GM23338 (cell line): Measurements from ENCODE around the gene TNS1. TPM values are rescaled to one million over a fixed set of nuclear protein-coding genes. Genes with fewer than 3 reads are reported as not detected.

ENCODE experiments used
- ATAC-seq: fragments of 200-7000 bp; cut with Tn5 transposase; 3 replicates; pipeline ENCODE4 v1.9.1; 2020
- DNase-seq: peaks from one replicate; pipeline ENCODE4 v3.0.0-alpha.2; 2015; ENCODE audit warnings: low spot score
- H2AFZ ChIP-seq: fragments of 200-600 bp; sonication (generic); 2 replicates; pipeline ENCODE4 v1.8.0; 2016; ENCODE audit warnings: antibody characterized with exemption, mild to moderate bottlenecking, moderate library complexity
- H3F3A ChIP-seq: fragments of 200-600 bp; sonication (generic); replicated peaks from 2 replicates; pipeline ENCODE4 v1.8.0; 2017; ENCODE audit warnings: antibody characterized with exemption, mixed run types, low read depth
- H3K27ac ChIP-seq: fragments of 200-600 bp; sonication (generic); 2 replicates; pipeline ENCODE4 v1.6.1; 2016; ENCODE audit warnings: low read depth
- H3K27me3 ChIP-seq: fragments of 200-600 bp; sonication (generic); 2 replicates; pipeline ENCODE4 v1.8.0; 2016; ENCODE audit warnings: mild to moderate bottlenecking, mixed run types, moderate library complexity; ENCODE audit not compliant: insufficient read depth
- H3K36me3 ChIP-seq: fragments of 200-600 bp; sonication (generic); 2 replicates; pipeline ENCODE4 v1.8.0; 2016; ENCODE audit warnings: mild to moderate bottlenecking; ENCODE audit not compliant: insufficient read depth
- H3K4me1 ChIP-seq: fragments of 200-600 bp; sonication (generic); 2 replicates; pipeline ENCODE4 v1.8.0; 2016; ENCODE audit warnings: mild to moderate bottlenecking, moderate library complexity; ENCODE audit not compliant: insufficient read depth
- H3K4me2 ChIP-seq: fragments of 200-600 bp; sonication (generic); 2 replicates; pipeline ENCODE4 v1.7.1; 2017; ENCODE audit warnings: mixed run types
- H3K4me3 ChIP-seq: fragments of 200-600 bp; sonication (generic); 2 replicates; pipeline ENCODE4 v1.6.1; 2016; ENCODE audit warnings: mixed run types
- H3K79me2 ChIP-seq: fragments of 200-600 bp; sonication (generic); replicated peaks from 2 replicates; pipeline ENCODE4 v1.8.0; 2017; ENCODE audit warnings: mild to moderate bottlenecking; ENCODE audit not compliant: insufficient read depth
- H3K9me2 ChIP-seq: fragments of 200-600 bp; sonication (generic); 2 replicates; pipeline ENCODE4 v1.8.0; 2017; ENCODE audit not compliant: insufficient read depth
- H4K20me1 ChIP-seq: fragments of 200-600 bp; sonication (generic); replicated peaks from 2 replicates; pipeline ENCODE4 v1.8.0; 2017; ENCODE audit warnings: mild to moderate bottlenecking; ENCODE audit not compliant: insufficient read depth
- H3K27ac Mint-ChIP-seq: 2 replicates; pipeline ENCODE4 v1.8.0; 2020; ENCODE audit warnings: inconsistent platforms, mild to moderate bottlenecking, moderate library complexity, mixed read lengths
- H3K27me3 Mint-ChIP-seq: 3 replicates; pipeline ENCODE4 v1.8.0; 2022; ENCODE audit warnings: low read depth, mild to moderate bottlenecking, moderate library complexity, mixed read lengths, inconsistent platforms; ENCODE audit not compliant: insufficient read depth, poor library complexity
- H3K36me3 Mint-ChIP-seq: 3 replicates; pipeline ENCODE4 v1.8.0; 2021; ENCODE audit warnings: low read depth, mild to moderate bottlenecking, inconsistent platforms, moderate library complexity, mixed read lengths
- H3K4me1 Mint-ChIP-seq: 3 replicates; pipeline ENCODE4 v1.8.0; 2020; ENCODE audit warnings: mild to moderate bottlenecking, inconsistent platforms, mixed read lengths
- H3K4me3 Mint-ChIP-seq: 3 replicates; pipeline ENCODE4 v1.8.0; 2021; ENCODE audit warnings: moderate library complexity, mild to moderate bottlenecking, inconsistent platforms, mixed read lengths
- H3K9me3 Mint-ChIP-seq: 3 replicates; pipeline ENCODE4 v1.8.0; 2020; ENCODE audit warnings: moderate library complexity, mild to moderate bottlenecking, inconsistent platforms, mixed read lengths
- CREB1 ChIP-seq: fragments of 250-450 bp; sonication (Bioruptor Pico); IDR thresholded peaks from 2 replicates; pipeline ENCODE4 v1.5.0; 2020; ENCODE audit warnings: low read depth, mild to moderate bottlenecking, moderate library complexity
- ETS1 ChIP-seq: IDR thresholded peaks from 2 replicates; pipeline ENCODE4 v1.6.1; 2016; ENCODE audit warnings: antibody characterized with exemption
- POLR2AphosphoS5 ChIP-seq: IDR thresholded peaks from 2 replicates; pipeline ENCODE4 v1.6.1; 2016; ENCODE audit warnings: antibody characterized with exemption, low read depth
- STAT1 ChIP-seq: IDR thresholded peaks from one replicate; pipeline ENCODE4 v1.6.1; 2016; ENCODE audit warnings: antibody characterized with exemption; ENCODE audit not compliant: unreplicated experiment
- ZNF331 ChIP-seq: fragments of 250-450 bp; sonication (Bioruptor Pico); IDR thresholded peaks from 2 replicates; pipeline ENCODE4 v1.5.0; 2020; ENCODE audit warnings: low read depth, mild to moderate bottlenecking, moderate library complexity
- ZNF462 ChIP-seq: fragments of 250-450 bp; sonication (Bioruptor Pico); IDR thresholded peaks from 2 replicates; pipeline ENCODE4 v1.5.0; 2020; ENCODE audit warnings: mild to moderate bottlenecking, moderate library complexity
- polyA plus RNA-seq: library from polyadenylated mRNA; unstranded; fragments of >200 nt; fragmentation: Nextera tagmentation; extraction: Ambion mirVana; gene quantifications from 2 replicates; pipeline ENCODE4 v1.2.1, GENCODE V29; 2016
- total RNA-seq: library from RNA; depleted of rRNA; stranded (reverse); fragments of >200 nt; shearing (Covaris generic); gene quantifications from 2 replicates; pipeline ENCODE4 v1.2.3, GENCODE V29; 2014

Gene TNS1
- total and polyA plus RNA-seq, 2 experiments from 2014 or later: 2.0 to 7.4 TPM

- no peaks in the 10 kb centered on the region for H3K79me2 ChIP-seq
- peak overlapping the region; percentile 96 for H3K4me3 ChIP-seq
- Mint-ChIP-seq H3K4me1 (peaks cover 15% of the 10 kb centered on the region; the same call in 2 of the 3 replicates), H3K27me3 (peaks cover 7% of the 10 kb centered on the region), H3K36me3 (peaks cover 5% of the 10 kb centered on the region; the same call in 2 of the 3 replicates), H3K4me3 (no peak overlapping the region; the same call in 1 of the 3 replicates), H3K27ac (no peak overlapping the region), H3K9me3 (peaks cover 2% of the 10 kb centered on the region; the same call in 1 of the 3 replicates)
- H4K20me1 ChIP-seq: no peaks in the 10 kb centered on the region; the same call in none of the 2 replicates
- H3F3A ChIP-seq: no peaks in the 10 kb centered on the region
- ATAC-seq (peak; percentile 90), DNase-seq (peak; percentile 86)
- H2AFZ ChIP-seq: peak overlapping the region; percentile 95
- H3K4me2 ChIP-seq: peak overlapping the region; percentile 93
- TF ChIP-seq CREB1: no peak
- TF ChIP-seq STAT1: no peak
- no peak for TF ChIP-seq ZNF331 (CRISPR knock-in tag)
- no peak for TF ChIP-seq ZNF462 (CRISPR knock-in tag)
- peak; percentile 19; the same call in 1 of the 2 replicates for TF ChIP-seq POLR2AphosphoS5
- no peak for TF ChIP-seq ETS1
- peaks cover 20% of the 10 kb centered on the region for H3K27me3 ChIP-seq
- H3K36me3 ChIP-seq: no peaks in the 10 kb centered on the region
- H3K4me1 ChIP-seq: peaks cover 15% of the 10 kb centered on the region
- no peaks in the 10 kb centered on the region for H3K9me2 ChIP-seq
- H3K27ac ChIP-seq: no peak overlapping the region
These were observed 24.2 kb downstream of the TNS1 start for GRCh38 chr2:217978536-217979150.
